Thymus (tissue), 11 donors: ENCODE results near the gene ICAM2. TPM values are rescaled to one million over a fixed set of nuclear protein-coding genes. Genes with fewer than 3 reads are reported as not detected.
"Not testable (repeated sequence)": the region's sequence is repeated elsewhere in the genome, so short reads cannot be mapped to it uniquely, and the experiment has no call there.

Experiments used
- DNase-seq, 9 donors: peaks; one replicate each; pipeline ENCODE4 v3.0.0-alpha.2; 2013; ENCODE audit warnings: low spot score in 9 of 9, low read depth in 6 of 9, missing footprints in 1 of 9
- H3K27ac ChIP-seq, 2 donors: one replicate each; pipeline ENCODE4 v1.5.1; 2013; ENCODE audit warnings: control low read depth in 1 of 2, low read depth in 1 of 2, low read length in 1 of 2, mild to moderate bottlenecking in 1 of 2, moderate library complexity in 1 of 2
- H3K27me3 ChIP-seq, 2 donors: one replicate each; pipeline ENCODE4 v1.5.1; 2013; ENCODE audit warnings: low read length in 1 of 2; ENCODE audit not compliant: control insufficient read depth in 2 of 2, insufficient read depth in 1 of 2
- H3K36me3 ChIP-seq, 2 donors: one replicate each; pipeline ENCODE4 v1.5.1; 2013; ENCODE audit warnings: low read length in 1 of 2, mild to moderate bottlenecking in 1 of 2, moderate library complexity in 1 of 2; ENCODE audit not compliant: control insufficient read depth in 2 of 2, insufficient read depth in 2 of 2
- H3K4me1 ChIP-seq, 2 donors: one replicate each; pipeline ENCODE4 v1.5.1; 2013; ENCODE audit warnings: low read length in 2 of 2; ENCODE audit not compliant: control insufficient read depth in 2 of 2, insufficient read depth in 2 of 2
- H3K4me3 ChIP-seq, 2 donors: one replicate each; pipeline ENCODE4 v1.5.1; 2013; ENCODE audit warnings: low read length in 2 of 2, control low read depth in 1 of 2, mild to moderate bottlenecking in 1 of 2
- H3K9me3 ChIP-seq, 2 donors: one replicate each; pipeline ENCODE4 v1.5.1; 2013; ENCODE audit warnings: low read length in 1 of 2, mild to moderate bottlenecking in 1 of 2; ENCODE audit not compliant: control insufficient read depth in 2 of 2, insufficient read depth in 1 of 2
- WGBS: extraction: QIAGEN DNeasy Blood & Tissue Kit; methylation state at CpG from one replicate; pipeline ENCODE4 v1.1.7; 2013; 5-methylcytosine and 5-hydroxymethylcytosine counted together
- polyA plus RNA-seq: library from polyadenylated mRNA; stranded (reverse); fragments of 200-250 nt; gene quantifications from one replicate; pipeline ENCODE4 v1.2.3, GENCODE V29; 2013
- total RNA-seq: library from RNA; stranded (reverse); fragments of 120-200 nt; gene quantifications from one replicate; pipeline ENCODE4 v1.2.4, GENCODE V29; 2013
- donor health status: healthy.

Gene ICAM2
- total and polyA plus RNA-seq, 2 donors: 38.6 to 53.9 TPM

GRCh38 chr17:63986821-63987220 lies 33.6 kb downstream of the ICAM2 start:
- Histone ChIP-seq H3K36me3 (no peaks in the 10 kb centered on the region), H3K4me3 (no peak overlapping the region), H3K4me1 (peaks cover 4 to 16% of the 10 kb centered on the region in 2 donors), H3K27ac (no peak overlapping the region), H3K27me3 (peaks cover 0 to 9% of the 10 kb centered on the region in 2 donors), H3K9me3 (peaks cover 0 to 12% of the 10 kb centered on the region in 2 donors)
- no peak for DNase-seq
- WGBS: 36% methylated on average over 3 of the region's 3 CpGs

- no peak for DNase-seq
- WGBS: 72% methylated on average over 13 of the region's 13 CpGs
- Histone ChIP-seq H3K36me3 (no peaks in the 10 kb centered on the region), H3K27me3 (peaks cover 0 to 2% of the 10 kb centered on the region in 2 donors), H3K4me1 (peaks cover 4 to 13% of the 10 kb centered on the region in 2 donors), H3K4me3 (no peak overlapping the region), H3K27ac (peak overlapping the region; percentile 39 to 47), H3K9me3 (peaks cover 0 to 12% of the 10 kb centered on the region in 2 donors)
These were observed 34.9 kb downstream of the ICAM2 start for GRCh38 chr17:63985387-63986140.

GRCh38 chr17:63984651-63985386 lies 35.6 kb downstream of the ICAM2 start:
- Histone ChIP-seq H3K4me1 (peaks cover 4 to 10% of the 10 kb centered on the region in 2 donors), H3K27ac (no peak overlapping the region), H3K36me3 (no peaks in the 10 kb centered on the region), H3K27me3 (no peaks in the 10 kb centered on the region), H3K9me3 (peaks cover 0 to 12% of the 10 kb centered on the region in 2 donors), H3K4me3 (no peak overlapping the region)
- peak in 1 of 9 donors; percentile 48 for DNase-seq
- 90% methylated on average over 16 of the region's 16 CpGs for WGBS

GRCh38 chr17:63984236-63984635 lies 36.2 kb downstream of the ICAM2 start:
- WGBS: 75% methylated on average over 5 of the region's 5 CpGs
- H3K27ac ChIP-seq: no peak overlapping the region

DNA sequence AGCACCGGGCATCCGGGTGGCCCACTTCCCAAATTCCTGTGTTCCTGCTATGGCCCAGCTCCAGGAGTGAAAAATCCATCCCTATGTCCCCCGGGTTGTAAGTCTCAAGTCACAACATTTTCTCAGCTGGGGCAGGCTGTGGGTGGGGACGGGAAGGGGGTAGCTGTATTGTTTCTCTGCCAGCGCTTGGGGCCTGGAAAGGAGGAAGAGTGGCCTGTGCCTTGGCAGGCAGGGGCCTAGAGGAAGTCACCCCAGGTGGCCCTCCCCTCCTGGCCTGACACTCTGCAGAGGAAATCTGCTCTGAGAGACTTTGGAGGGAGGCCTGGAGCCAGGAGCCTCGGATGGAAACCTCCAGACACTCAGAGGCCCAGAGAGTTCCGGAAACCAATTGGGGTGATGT lies 37.1 kb downstream of the ICAM2 start:
- Histone ChIP-seq H3K36me3 (no peaks in the 10 kb centered on the region), H3K4me1 (peaks cover 4 to 6% of the 10 kb centered on the region in 2 donors), H3K27ac (no peak overlapping the region), H3K27me3 (no peaks in the 10 kb centered on the region), H3K4me3 (no peak overlapping the region), H3K9me3 (peaks cover 0 to 12% of the 10 kb centered on the region in 2 donors)
- DNase-seq: no peak
- WGBS: 42% methylated on average over 7 of the region's 7 CpGs

More at GRCh38 chr17:63984236-63984635, 36.2 kb downstream of the ICAM2 start:
- Histone ChIP-seq H3K4me3 (no peak overlapping the region), H3K36me3 (no peaks in the 10 kb centered on the region), H3K4me1 (peaks cover 4 to 10% of the 10 kb centered on the region in 2 donors), H3K27me3 (no peaks in the 10 kb centered on the region), H3K9me3 (peaks cover 0 to 12% of the 10 kb centered on the region in 2 donors)
- no peak for DNase-seq

DNA sequence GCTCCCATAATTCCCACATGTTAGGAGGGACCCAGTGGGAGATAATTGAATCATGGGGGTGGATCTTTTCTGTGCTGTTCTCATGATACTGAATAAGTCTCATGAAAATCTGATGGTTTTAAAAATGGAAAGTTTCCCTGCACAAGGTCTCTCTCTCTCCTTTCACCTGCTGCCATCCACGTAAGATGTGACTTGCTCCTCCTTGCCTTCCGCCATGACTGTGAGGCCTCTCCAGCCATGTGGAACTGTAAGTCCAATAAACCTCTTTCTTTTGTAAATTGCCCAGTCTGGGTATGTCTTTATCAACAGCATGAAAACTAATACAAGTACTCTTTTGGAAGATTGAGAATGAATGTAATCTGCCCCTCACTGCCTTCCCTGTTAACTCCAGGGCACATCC lies 37.8 kb downstream of the ICAM2 start:
- H3K27me3 ChIP-seq, H3K36me3 ChIP-seq, H3K4me1 ChIP-seq, H3K27ac ChIP-seq, DNase-seq, H3K4me3 ChIP-seq: not testable (repeated sequence)
- 98% methylated on average over 2 of the region's 2 CpGs for WGBS
- peaks cover 0 to 12% of the 10 kb centered on the region in 2 donors for H3K9me3 ChIP-seq

DNA sequence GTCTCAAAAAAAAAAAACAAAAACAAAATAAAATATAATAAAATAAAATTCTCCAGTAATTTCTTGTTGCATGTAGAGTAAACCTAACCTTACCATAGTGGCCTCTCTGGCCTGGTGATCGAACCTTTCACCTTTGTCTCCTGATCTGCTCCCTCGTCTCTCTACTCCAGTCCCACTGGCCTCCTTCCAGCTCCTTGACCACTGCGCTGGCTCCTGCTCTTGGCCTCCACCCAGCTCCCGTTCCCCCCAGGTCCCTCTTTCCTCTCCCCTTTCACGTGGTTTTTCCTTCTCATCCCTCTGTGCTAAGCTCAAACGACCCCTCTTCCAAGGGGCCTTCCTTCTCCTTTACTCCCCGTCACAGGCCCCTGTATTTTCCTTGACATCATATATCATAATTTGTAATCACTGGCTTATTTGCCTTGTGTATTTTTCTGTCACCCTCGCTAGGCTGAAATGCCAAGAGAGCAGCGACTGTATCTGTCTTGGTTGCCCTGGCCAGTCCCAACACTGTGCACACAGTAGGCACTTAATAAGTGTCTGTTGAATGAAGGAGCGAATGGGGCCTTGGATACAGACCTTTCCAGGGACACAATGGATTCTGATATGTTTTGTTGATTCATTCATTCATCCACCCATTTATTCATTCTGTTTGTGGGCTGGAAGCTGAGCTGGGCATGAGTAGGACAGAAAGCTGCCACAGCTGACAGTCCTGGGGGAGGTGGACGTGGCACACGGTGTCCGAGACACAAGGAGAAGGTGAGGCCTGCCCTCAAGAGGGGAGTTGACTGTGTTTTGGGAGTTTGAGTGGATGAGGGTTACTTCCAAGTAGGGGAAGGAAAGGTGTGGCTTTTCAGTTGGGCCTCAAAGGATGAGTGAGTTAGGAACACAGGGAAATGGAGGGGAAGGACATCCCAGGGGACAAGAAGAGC lies 41.9 kb downstream of the ICAM2 start:
- Histone ChIP-seq H3K4me3 (no peak overlapping the region), H3K36me3 (no peaks in the 10 kb centered on the region), H3K27ac (no peak overlapping the region), H3K27me3 (no peaks in the 10 kb centered on the region), H3K4me1 (peaks cover 0 to 3% of the 10 kb centered on the region in 2 donors), H3K9me3 (peaks cover 0 to 12% of the 10 kb centered on the region in 2 donors)
- no peak for DNase-seq
- 91% methylated on average over 13 of the region's 13 CpGs for WGBS

GRCh38 chr17:63976702-63977101 lies 43.7 kb downstream of the ICAM2 start:
- Histone ChIP-seq H3K4me3 (no peak overlapping the region), H3K27me3 (no peaks in the 10 kb centered on the region), H3K36me3 (no peaks in the 10 kb centered on the region), H3K27ac (no peak overlapping the region), H3K4me1 (peaks cover 0 to 3% of the 10 kb centered on the region in 2 donors), H3K9me3 (no peaks in the 10 kb centered on the region)
- 74% methylated on average over 3 of the region's 3 CpGs for WGBS
- DNase-seq: no peak
